Hair follicle dermal papilla cell (primary cell): ENCODE data around the gene CA11. TPM values are rescaled to one million over a fixed set of nuclear protein-coding genes. Genes with fewer than 3 reads are reported as not detected.

ENCODE experiments used
- total RNA-seq: library from RNA; depleted of rRNA; stranded (reverse); fragments of >200 nt; gene quantifications from 2 replicates; pipeline ENCODE4 v1.2.3, GENCODE V29; 2012

Gene CA11
- 1.5 and 2.9 TPM in 2 replicates for total RNA-seq

GRCh38 chr19:48646001-48646721 is at the start of gene CA11:
TSS of gene CA11 (minus strand) at chr19:48646187. CDS start at chr19:48645632, 555 bp downstream.

GRCh38 chr19:48672994-48673393 is 27.0 kb upstream of the CA11 start, which contains the start of gene NTN5:
TSS of gene NTN5 (minus strand) at chr19:48673017. CDS start at chr19:48670986, 2,031 bp downstream.

GRCh38 chr19:48636859-48637448 is 9.0 kb downstream of the CA11 start, which contains the start of gene DBP:
TSS of gene DBP (minus strand) at chr19:48637379. CDS start at chr19:48636994, 385 bp downstream.

GRCh38 chr19:48618916-48619691 is 26.9 kb downstream of the CA11 start, which contains the start of the genes RPL18 and SPHK2:
TSS of gene RPL18 (minus strand) at chr19:48619178. CDS start at chr19:48619143, 35 bp downstream.
TSS of gene SPHK2 (plus strand) at chr19:48619506. CDS start at chr19:48620515, 1,009 bp downstream.

GRCh38 chr19:48614436-48615230 is 31.4 kb downstream of the CA11 start, which contains the start of gene FAM83E:
TSS of gene FAM83E (minus strand) at chr19:48615076. CDS start at chr19:48613372, 1,704 bp downstream.

GRCh38 chr19:48606463-48607358 is 39.3 kb downstream of the CA11 start, which contains the start of gene SPACA4:
TSS of gene SPACA4 (plus strand) at chr19:48606742. CDS start at chr19:48606979, 237 bp downstream.

Other genes with a start within 250 kb of the CA11 start
- gene GRWD1, start 200.2 kb downstream of the CA11 start, total RNA-seq: 30.2 and 31.0 TPM in 2 replicates
- 0.49 and 0.81 TPM in 2 replicates for gene KCNJ14, start 190.6 kb downstream of the CA11 start, total RNA-seq
- gene CYTH2, start 176.8 kb downstream of the CA11 start, total RNA-seq: 35.8 and 40.4 TPM in 2 replicates
- under 0.01 and 0.36 TPM in 2 replicates for gene LMTK3, start 134.4 kb downstream of the CA11 start, total RNA-seq
- 0.36 TPM in 1 of 2 replicates, not detected in the other for gene SULT2B1, start 94.0 kb downstream of the CA11 start, total RNA-seq
- gene SPACA4, start 39.4 kb downstream of the CA11 start, total RNA-seq: not detected in 2 replicates
- gene FAM83E, start 31.1 kb downstream of the CA11 start, total RNA-seq: 0.24 and 1.3 TPM in 2 replicates
- gene RPL18, start 27.0 kb downstream of the CA11 start, total RNA-seq: 1,307 and 1,432 TPM in 2 replicates
- 16.5 and 19.1 TPM in 2 replicates for gene SPHK2, start 26.7 kb downstream of the CA11 start, total RNA-seq
- gene DBP, start 8.8 kb downstream of the CA11 start, total RNA-seq: 7.6 and 12.3 TPM in 2 replicates
- gene NTN5, start 26.8 kb upstream of the CA11 start, total RNA-seq: 0.32 TPM in 1 of 2 replicates, not detected in the other
- gene FUT2, start 49.8 kb upstream of the CA11 start, total RNA-seq: under 0.01 TPM in 1 of 2 replicates, not detected in the other
- 0.97 and 1.5 TPM in 2 replicates for gene MAMSTR, start 73.5 kb upstream of the CA11 start, total RNA-seq
- 0.32 and 0.36 TPM in 2 replicates for gene RASIP1, start 94.4 kb upstream of the CA11 start, total RNA-seq
- gene IZUMO1, start 100.7 kb upstream of the CA11 start, total RNA-seq: not detected in 2 replicates
- gene FUT1, start 106.5 kb upstream of the CA11 start, total RNA-seq: not detected in 2 replicates
- not detected in 2 replicates for gene FGF21, start 109.3 kb upstream of the CA11 start, total RNA-seq
- 33.6 and 34.4 TPM in 2 replicates for gene BCAT2, start 164.8 kb upstream of the CA11 start, total RNA-seq
- gene HSD17B14, start 190.3 kb upstream of the CA11 start, total RNA-seq: 12.2 and 14.6 TPM in 2 replicates
- 15.7 and 20.8 TPM in 2 replicates for gene PLEKHA4, start 222.4 kb upstream of the CA11 start, total RNA-seq
- 86.6 and 94.5 TPM in 2 replicates for gene PPP1R15A, start 226.2 kb upstream of the CA11 start, total RNA-seq